Kidney (tissue), 14 donors: Measurements from ENCODE around the gene NSF. TPM values are rescaled to one million over a fixed set of nuclear protein-coding genes. Genes with fewer than 3 reads are reported as not detected.
"Not testable (repeated sequence)": the region's sequence is repeated elsewhere in the genome, so short reads cannot be mapped to it uniquely, and the experiment has no call there.

ENCODE experiments used
- DNase-seq, 5 donors: peaks; one replicate each; pipeline ENCODE4 v3.0.0-alpha.2; 2013 to 2020
- FAIRE-seq: peaks from 2 replicates; lab custom pipeline; 2012; peaks lifted over from hg19 to GRCh38; lab: Jason Lieb, UNC
- H3K27ac ChIP-seq, 2 donors: one replicate each; pipeline ENCODE4 v1.7.0; 2013; ENCODE audit warnings: low read depth in 2 of 2, low read length in 2 of 2, inconsistent platforms in 1 of 2
- H3K27me3 ChIP-seq: one replicate; pipeline ENCODE4 v1.7.1; 2013; ENCODE audit warnings: low read length, inconsistent platforms; ENCODE audit not compliant: control insufficient read depth, insufficient read depth
- H3K36me3 ChIP-seq, 3 donors: one replicate each; pipeline versions ENCODE4 v1.7.0 to v1.7.1; 2013; ENCODE audit warnings: low read length in 3 of 3, control low read depth in 1 of 3, inconsistent platforms in 1 of 3; ENCODE audit not compliant: insufficient read depth in 3 of 3, control insufficient read depth in 2 of 3
- H3K4me1 ChIP-seq, 3 donors: one replicate each; pipeline versions ENCODE4 v1.7.0 to v1.7.1; 2013; ENCODE audit warnings: low read length in 3 of 3, inconsistent platforms in 1 of 3, low read depth in 1 of 3; ENCODE audit not compliant: control insufficient read depth in 2 of 3, insufficient read depth in 2 of 3
- H3K4me3 ChIP-seq, 3 donors: one replicate each; pipeline versions ENCODE4 v1.7.0 to v1.8.1; 2013; ENCODE audit warnings: low read length in 3 of 3, control low read depth in 1 of 3, inconsistent platforms in 1 of 3
- H3K9ac ChIP-seq, 3 donors: one replicate each; pipeline versions ENCODE4 v1.7.0 to v1.7.1; 2013; ENCODE audit warnings: low read length in 3 of 3, control low read depth in 1 of 3, inconsistent platforms in 1 of 3
- H3K9me3 ChIP-seq, 3 donors: one replicate each; pipeline versions ENCODE4 v1.7.0 to v1.7.1; 2013; ENCODE audit warnings: low read length in 3 of 3, control low read depth in 1 of 3, inconsistent platforms in 1 of 3; ENCODE audit not compliant: control insufficient read depth in 2 of 3, insufficient read depth in 1 of 3
- CTCF ChIP-seq: IDR thresholded peaks from 3 replicates; pipeline ENCODE4 v1.5.1; 2012; ENCODE audit warnings: mild to moderate bottlenecking, moderate library complexity, borderline replicate concordance; ENCODE audit not compliant: insufficient read depth; ENCODE audit errors: extremely low read depth
- intact Hi-C: fragments of 100-400 bp; cut with DNase I; formaldehyde crosslinking; loops from one replicate; pipeline ENCODE4 v1.11.1; 2022
- polyA plus RNA-seq: library from polyadenylated mRNA; stranded (reverse); fragments of 350-450 nt; fragmentation: Illumina TruSeq; extraction: RNeasy Lipid Tissue Mini Kit (QIAGEN cat#74804); gene quantifications from one replicate; pipeline ENCODE4 v1.2.3, GENCODE V29; 2014; ENCODE audit warnings: low read depth, low replicate concordance; ENCODE audit not compliant: insufficient read depth
- total RNA-seq: library from RNA; stranded (reverse); fragmentation: NEBNext Ultra II Directional; extraction: Animal tissue kit (Norgen Biotek cat#: 25700); gene quantifications from one replicate; pipeline ENCODE4 v1.2.1, GENCODE V29; 2021
- donor health status: control.
- donor health status: control.
- donor health status: control.
- donor health status: control.
- donor health status: control.
- donor health status: DM: yes; HTN: yes; CAD: no.
- donor health status: Normal renal cell carcinoma (clear cell type).

The NSF gene
- total and polyA plus RNA-seq, 2 donors from 2014 or later: 14.2 to 52.4 TPM

GRCh38 chr17:46753776-46754175 lies 163.3 kb downstream of the NSF start:
- no peak overlapping the region for H3K27ac ChIP-seq
- H3K9me3 ChIP-seq: no peaks in the 10 kb centered on the region
- TF ChIP-seq CTCF: no peak
- H3K27me3 ChIP-seq: no peaks in the 10 kb centered on the region
- DNase-seq (no peak), FAIRE-seq (no peak)
- H3K4me1 ChIP-seq: no peaks in the 10 kb centered on the region
- no peak overlapping the region for H3K9ac ChIP-seq
- intact Hi-C loops: no loop called here
- H3K4me3 ChIP-seq: no peak overlapping the region
- H3K36me3 ChIP-seq: peaks cover 0 to 12% (median 9%) of the 10 kb centered on the region in 3 donors

GRCh38 chr17:46756081-46756735 lies 165.7 kb downstream of the NSF start:
- no peak for TF ChIP-seq CTCF
- intact Hi-C loops: no loop called here
- no peak for FAIRE-seq
- no peak for DNase-seq
- Histone ChIP-seq H3K27ac (no peak overlapping the region), H3K9ac (no peak overlapping the region), H3K36me3 (peaks cover 0 to 12% (median 9%) of the 10 kb centered on the region in 3 donors), H3K4me3 (no peak overlapping the region), H3K9me3 (no peaks in the 10 kb centered on the region), H3K27me3 (no peaks in the 10 kb centered on the region), H3K4me1 (no peaks in the 10 kb centered on the region)

GRCh38 chr17:46756861-46757260 lies 166.4 kb downstream of the NSF start:
- Histone ChIP-seq H3K4me1 (no peaks in the 10 kb centered on the region), H3K36me3 (peaks cover 0 to 12% (median 9%) of the 10 kb centered on the region in 3 donors), H3K9me3 (no peaks in the 10 kb centered on the region), H3K27ac (no peak overlapping the region), H3K9ac (no peak overlapping the region), H3K27me3 (no peaks in the 10 kb centered on the region), H3K4me3 (no peak overlapping the region)
- intact Hi-C loops: no loop called here
- FAIRE-seq: no peak
- TF ChIP-seq CTCF: no peak
- no peak for DNase-seq

GRCh38 chr17:46757588-46757987 lies 167.1 kb downstream of the NSF start:
- H3K9me3 ChIP-seq, FAIRE-seq, H3K27ac ChIP-seq, intact Hi-C loops, H3K4me3 ChIP-seq, DNase-seq, H3K27me3 ChIP-seq, H3K9ac ChIP-seq, H3K4me1 ChIP-seq: not testable (repeated sequence)
- peaks cover 0 to 12% (median 9%) of the 10 kb centered on the region in 3 donors for H3K36me3 ChIP-seq
